ENCODE data around the gene AP1S1. TPM values are rescaled to one million over a fixed set of nuclear protein-coding genes. Genes with fewer than 3 reads are reported as not detected.

Gene AP1S1
- total RNA-seq, 3 donors from 2014 or later, result 29.6 to 55.7 (median 44.6) TPM

DNA sequence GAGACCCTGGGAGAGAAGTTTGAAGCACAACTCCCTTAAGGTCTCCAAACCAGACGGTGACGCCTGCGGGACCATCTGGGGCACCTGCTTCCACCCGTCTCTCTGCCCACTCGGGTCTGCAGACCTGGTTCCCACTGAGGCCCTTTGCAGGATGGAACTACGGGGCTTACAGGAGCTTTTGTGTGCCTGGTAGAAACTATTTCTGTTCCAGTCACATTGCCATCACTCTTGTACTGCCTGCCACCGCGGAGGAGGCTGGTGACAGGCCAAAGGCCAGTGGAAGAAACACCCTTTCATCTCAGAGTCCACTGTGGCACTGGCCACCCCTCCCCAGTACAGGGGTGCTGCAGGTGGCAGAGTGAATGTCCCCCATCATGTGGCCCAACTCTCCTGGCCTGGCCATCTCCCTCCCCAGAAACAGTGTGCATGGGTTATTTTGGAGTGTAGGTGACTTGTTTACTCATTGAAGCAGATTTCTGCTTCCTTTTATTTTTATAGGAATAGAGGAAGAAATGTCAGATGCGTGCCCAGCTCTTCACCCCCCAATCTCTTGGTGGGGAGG is 16.5 kb upstream of the AP1S1 start:
- no peaks in the 10 kb centered on the region for H3K9me3 ChIP-seq
- intact Hi-C loops (cut with DNase I; ENCODE audit: low total_unique reads), result no loop called here
- peak overlapping the region; percentile 4 to 45 (median 7) for H3K4me3 ChIP-seq
- peak overlapping the region; percentile 40 to 62 for H3K27ac ChIP-seq
- no peaks in the 10 kb centered on the region for H3K36me3 ChIP-seq
- TF ChIP-seq POLR2A (IDR thresholded peaks at IDR 0.05) (no peak), POLR2AphosphoS5 (IDR thresholded peaks at IDR 0.05) (no peak)
- TF ChIP-seq, protein P1, sequence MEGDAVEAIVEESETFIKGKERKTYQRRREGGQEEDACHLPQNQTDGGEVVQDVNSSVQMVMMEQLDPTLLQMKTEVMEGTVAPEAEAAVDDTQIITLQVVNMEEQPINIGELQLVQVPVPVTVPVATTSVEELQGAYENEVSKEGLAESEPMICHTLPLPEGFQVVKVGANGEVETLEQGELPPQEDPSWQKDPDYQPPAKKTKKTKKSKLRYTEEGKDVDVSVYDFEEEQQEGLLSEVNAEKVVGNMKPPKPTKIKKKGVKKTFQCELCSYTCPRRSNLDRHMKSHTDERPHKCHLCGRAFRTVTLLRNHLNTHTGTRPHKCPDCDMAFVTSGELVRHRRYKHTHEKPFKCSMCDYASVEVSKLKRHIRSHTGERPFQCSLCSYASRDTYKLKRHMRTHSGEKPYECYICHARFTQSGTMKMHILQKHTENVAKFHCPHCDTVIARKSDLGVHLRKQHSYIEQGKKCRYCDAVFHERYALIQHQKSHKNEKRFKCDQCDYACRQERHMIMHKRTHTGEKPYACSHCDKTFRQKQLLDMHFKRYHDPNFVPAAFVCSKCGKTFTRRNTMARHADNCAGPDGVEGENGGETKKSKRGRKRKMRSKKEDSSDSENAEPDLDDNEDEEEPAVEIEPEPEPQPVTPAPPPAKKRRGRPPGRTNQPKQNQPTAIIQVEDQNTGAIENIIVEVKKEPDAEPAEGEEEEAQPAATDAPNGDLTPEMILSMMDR (IDR thresholded peaks at IDR 0.05), result no peak
- no peak for DNase-seq (ENCODE audit: low spot score in 2 of 2)
- no peaks in the 10 kb centered on the region for H3K27me3 ChIP-seq
- H3K4me1 ChIP-seq, result no peaks in the 10 kb centered on the region

DNA sequence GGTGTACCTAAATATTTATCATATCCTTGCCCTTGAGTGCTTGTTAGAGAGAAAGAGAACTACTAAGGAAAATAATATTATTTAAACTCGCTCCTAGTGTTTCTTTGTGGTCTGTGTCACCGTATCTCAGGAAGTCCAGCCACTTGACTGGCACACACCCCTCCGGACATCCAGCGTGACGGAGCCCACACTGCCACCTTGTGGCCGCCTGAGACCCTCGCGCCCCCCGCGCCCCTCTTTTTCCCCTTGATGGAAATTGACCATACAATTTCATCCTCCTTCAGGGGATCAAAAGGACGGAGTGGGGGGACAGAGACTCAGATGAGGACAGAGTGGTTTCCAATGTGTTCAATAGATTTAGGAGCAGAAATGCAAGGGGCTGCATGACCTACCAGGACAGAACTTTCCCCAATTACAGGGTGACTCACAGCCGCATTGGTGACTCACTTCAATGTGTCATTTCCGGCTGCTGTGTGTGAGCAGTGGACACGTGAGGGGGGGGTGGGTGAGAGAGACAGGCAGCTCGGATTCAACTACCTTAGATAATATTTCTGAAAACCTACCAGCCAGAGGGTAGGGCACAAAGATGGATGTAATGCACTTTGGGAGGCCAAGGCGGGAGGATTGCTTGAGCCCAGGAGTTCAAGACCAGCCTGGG is 15.9 kb upstream of the AP1S1 start:
- peak overlapping the region; percentile 40 to 62 for H3K27ac ChIP-seq
- no peaks in the 10 kb centered on the region for H3K36me3 ChIP-seq
- H3K27me3 ChIP-seq, result no peaks in the 10 kb centered on the region
- peak; percentile 60 to 72 for DNase-seq (ENCODE audit: low spot score in 2 of 2)
- peak overlapping the region; percentile 4 to 45 (median 7) for H3K4me3 ChIP-seq
- intact Hi-C loops (cut with DNase I; ENCODE audit: low total_unique reads), result no loop called here
- H3K9me3 ChIP-seq, result no peaks in the 10 kb centered on the region
- TF ChIP-seq POLR2AphosphoS5 (IDR thresholded peaks at IDR 0.05), result peak; percentile 49 to 89 (median 58)
- TF ChIP-seq POLR2A (IDR thresholded peaks at IDR 0.05), result no peak
- TF ChIP-seq, protein P1 (IDR thresholded peaks at IDR 0.05), result peak; percentile 63 to 87 (median 74)
- no peaks in the 10 kb centered on the region for H3K4me1 ChIP-seq

DNA sequence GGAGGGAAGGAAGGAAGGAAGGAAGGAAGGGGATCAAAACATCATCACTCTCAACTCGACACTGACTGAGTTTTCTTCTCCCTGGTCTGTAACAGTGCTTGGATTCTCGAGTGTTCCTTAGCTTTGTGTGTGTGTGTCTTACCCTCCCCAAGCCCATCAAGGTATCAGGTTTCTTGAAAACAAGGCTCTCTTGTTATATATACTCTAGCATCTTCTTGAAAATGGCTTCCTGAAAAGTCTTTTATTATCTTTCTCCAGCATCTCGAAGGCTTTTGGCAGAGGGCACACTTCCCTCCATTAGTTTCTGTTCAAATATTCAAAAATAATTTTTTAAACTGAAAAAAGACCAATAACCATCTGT is 14.0 kb upstream of the AP1S1 start:
- Histone ChIP-seq H3K27ac (no peak overlapping the region), H3K27me3 (no peaks in the 10 kb centered on the region), H3K4me3 (no peak overlapping the region), H3K9me3 (no peaks in the 10 kb centered on the region), H3K4me1 (no peaks in the 10 kb centered on the region), H3K36me3 (no peaks in the 10 kb centered on the region)
- DNase-seq (ENCODE audit: low spot score in 2 of 2), result no peak
- TF ChIP-seq, protein P1 (IDR thresholded peaks at IDR 0.05), result no peak
- TF ChIP-seq POLR2AphosphoS5 (IDR thresholded peaks at IDR 0.05) (no peak), POLR2A (IDR thresholded peaks at IDR 0.05) (no peak)
- intact Hi-C loops (cut with DNase I; ENCODE audit: low total_unique reads), result loop anchor here (5.0 to 10.0 kb wide), 2 partner anchors 52 to 144 kb away; no protein-coding TSS in a partner anchor

DNA sequence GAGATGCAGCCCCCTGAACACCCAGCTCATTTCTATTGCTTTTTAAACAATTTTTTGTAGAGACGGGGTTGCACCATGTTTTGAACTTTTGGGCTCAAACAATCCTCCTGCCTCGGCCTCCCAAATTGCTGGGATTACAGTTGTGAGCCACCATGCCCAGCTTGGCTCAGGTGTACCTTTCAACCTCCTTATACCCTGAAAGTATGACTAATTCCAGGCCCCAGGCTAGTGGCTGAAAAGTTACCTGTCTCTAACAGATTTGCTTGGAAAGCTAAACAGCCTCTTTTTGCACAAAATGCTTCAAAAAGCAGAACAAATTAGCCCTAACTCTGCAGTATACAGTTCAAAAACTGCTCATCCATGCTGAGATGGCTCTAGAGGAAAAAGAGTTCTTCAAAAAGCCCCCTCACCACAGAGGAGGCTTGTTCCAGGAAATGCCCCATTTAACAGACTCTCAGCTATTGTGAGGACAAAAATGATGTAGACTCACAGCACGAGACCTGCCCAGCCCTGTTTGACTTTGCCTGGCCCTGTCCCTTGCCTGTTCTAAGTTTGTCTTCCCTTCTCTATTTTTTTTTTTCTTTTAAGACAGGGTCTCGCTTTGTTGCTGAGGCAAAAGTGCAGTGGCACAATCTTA is 13.4 kb upstream of the AP1S1 start:
- Histone ChIP-seq H3K4me1 (no peaks in the 10 kb centered on the region), H3K27me3 (no peaks in the 10 kb centered on the region), H3K4me3 (no peak overlapping the region), H3K27ac (no peak overlapping the region), H3K36me3 (no peaks in the 10 kb centered on the region), H3K9me3 (no peaks in the 10 kb centered on the region)
- TF ChIP-seq, protein P1 (IDR thresholded peaks at IDR 0.05), result no peak
- no peak for TF ChIP-seq POLR2A (IDR thresholded peaks at IDR 0.05)
- no peak for TF ChIP-seq POLR2AphosphoS5 (IDR thresholded peaks at IDR 0.05)
- DNase-seq (ENCODE audit: low spot score in 2 of 2), result no peak
- intact Hi-C loops (cut with DNase I; ENCODE audit: low total_unique reads), result loop anchor here (5.0 to 10.0 kb wide), 2 partner anchors 51 to 144 kb away; no protein-coding TSS in a partner anchor

Measured in breast epithelium (tissue), 4 donors.